22Rv1 (cell line): Measurements from ENCODE around the gene CDC73.

Source experiments
- ZFX ChIP-seq: fragments of 450-650 bp; IDR thresholded peaks from 2 replicates; pipeline ENCODE4 v1.6.1; 2017; ENCODE audit warnings: antibody characterized with exemption, borderline replicate concordance
- TF ChIP-seq, protein P1 (sequence below): fragments of 450-650 bp; IDR thresholded peaks from 2 replicates; pipeline ENCODE4 v1.5.1; 2017; ENCODE audit warnings: mild to moderate bottlenecking

DNA sequence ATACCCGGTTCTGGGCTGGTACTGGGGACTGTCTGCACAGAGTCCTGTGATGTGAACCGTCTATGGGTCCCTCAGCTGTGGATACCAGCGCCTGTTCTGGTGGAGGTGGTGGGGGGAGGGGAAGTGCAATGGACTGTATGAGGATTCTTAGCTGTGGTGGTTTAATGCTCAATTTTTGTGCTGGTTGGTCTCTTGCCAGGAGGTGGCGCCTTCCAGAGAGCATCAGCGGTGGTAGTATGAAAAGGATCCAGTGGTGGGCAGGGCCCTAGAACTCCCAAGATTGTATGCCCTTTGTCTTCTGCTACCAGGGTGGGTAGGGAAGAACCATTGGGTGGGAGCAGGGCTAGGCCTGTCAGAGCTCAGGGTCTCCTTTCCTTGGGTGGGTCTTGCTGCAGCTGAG is 153.9 kb downstream of the CDC73 start:
- TF ChIP-seq, protein P1, sequence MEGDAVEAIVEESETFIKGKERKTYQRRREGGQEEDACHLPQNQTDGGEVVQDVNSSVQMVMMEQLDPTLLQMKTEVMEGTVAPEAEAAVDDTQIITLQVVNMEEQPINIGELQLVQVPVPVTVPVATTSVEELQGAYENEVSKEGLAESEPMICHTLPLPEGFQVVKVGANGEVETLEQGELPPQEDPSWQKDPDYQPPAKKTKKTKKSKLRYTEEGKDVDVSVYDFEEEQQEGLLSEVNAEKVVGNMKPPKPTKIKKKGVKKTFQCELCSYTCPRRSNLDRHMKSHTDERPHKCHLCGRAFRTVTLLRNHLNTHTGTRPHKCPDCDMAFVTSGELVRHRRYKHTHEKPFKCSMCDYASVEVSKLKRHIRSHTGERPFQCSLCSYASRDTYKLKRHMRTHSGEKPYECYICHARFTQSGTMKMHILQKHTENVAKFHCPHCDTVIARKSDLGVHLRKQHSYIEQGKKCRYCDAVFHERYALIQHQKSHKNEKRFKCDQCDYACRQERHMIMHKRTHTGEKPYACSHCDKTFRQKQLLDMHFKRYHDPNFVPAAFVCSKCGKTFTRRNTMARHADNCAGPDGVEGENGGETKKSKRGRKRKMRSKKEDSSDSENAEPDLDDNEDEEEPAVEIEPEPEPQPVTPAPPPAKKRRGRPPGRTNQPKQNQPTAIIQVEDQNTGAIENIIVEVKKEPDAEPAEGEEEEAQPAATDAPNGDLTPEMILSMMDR, result 0 out of 2 replicates have a peak, but pooled peaks have one; percentile 26
- no peak for TF ChIP-seq ZFX
